ENCODE data around the gene LBP.
"Not testable (repeated sequence)": the region's sequence is repeated elsewhere in the genome, so short reads cannot be mapped to it uniquely, and the experiment has no call there.

Gene LBP

DNA sequence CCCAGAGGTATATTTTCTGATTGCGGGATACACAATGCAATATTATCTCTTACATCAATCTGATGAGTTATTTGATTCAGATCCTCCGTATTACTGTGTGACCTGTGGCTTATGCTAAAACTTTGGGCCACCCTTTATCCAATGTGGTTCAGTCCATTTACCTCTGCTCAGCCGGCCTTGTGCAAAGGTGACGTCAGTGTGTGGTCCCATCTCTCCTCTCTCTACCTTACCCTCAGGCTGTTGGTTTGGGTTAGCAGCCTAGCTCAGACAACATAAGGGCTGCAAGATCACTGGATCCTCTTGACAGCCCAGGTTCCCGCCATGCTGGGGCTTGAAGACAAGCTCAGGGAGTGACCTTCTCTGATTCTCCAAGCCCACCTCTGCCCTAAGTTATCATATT lies 55.8 kb downstream of the LBP start:
- no peak for ATAC-seq

DNA sequence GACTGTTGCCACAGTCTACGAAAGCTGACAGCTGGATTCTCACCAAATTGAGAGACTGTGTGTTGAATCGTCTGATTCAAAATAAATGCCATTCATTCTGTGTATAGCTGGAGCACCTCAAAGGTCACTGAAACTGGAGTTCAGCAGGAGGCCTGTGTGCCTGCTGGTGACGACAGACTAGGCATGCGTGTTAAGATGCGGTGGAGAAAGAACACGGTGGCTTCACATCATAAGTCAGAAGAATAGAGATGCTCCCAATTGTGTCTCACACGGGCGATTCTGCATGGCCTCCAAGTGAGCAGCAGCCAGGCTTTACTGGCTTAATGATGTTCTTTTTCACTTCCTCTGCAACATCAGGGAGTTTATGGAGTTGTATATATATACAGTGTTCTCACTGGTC lies 56.5 kb downstream of the LBP start:
- ATAC-seq = no peak

DNA sequence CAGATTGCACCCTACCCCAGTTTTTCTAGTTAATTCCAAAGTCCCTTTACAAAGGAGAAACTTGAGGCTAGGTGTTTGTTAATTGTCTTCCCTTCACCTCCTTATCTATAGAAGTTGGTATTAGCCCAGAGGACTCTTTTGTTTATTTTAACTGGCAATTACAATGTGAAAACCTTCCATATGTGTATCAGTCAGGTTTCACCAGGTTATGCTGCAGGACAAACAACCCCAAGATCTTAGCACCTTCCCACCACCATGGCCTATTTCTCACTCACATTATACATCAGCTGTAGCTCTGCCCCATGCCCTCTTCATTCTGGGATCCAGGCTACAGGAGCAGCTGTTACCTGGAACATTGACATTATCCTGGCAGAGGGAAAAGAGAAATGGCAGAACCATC lies 57.7 kb downstream of the LBP start:
- ATAC-seq = no peak

DNA sequence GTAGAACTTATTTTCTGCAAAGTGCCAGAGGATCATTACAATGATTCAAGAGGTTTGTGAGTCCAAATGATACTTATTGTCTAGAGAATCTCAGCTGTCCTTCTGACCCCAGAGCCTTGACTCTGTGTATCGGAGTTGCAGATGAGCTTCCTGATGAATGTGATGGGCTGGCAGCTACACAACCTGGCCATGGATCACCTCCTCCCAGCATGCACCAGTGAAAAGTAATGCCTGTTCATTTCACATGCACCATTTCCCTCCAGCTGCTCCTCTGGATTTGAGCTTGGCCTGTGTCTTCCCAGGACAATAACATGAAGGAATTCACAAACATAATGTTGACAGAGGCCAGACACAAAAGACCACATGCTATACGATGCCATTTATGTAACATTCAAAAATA lies 58.9 kb downstream of the LBP start:
- ATAC-seq = no peak

DNA sequence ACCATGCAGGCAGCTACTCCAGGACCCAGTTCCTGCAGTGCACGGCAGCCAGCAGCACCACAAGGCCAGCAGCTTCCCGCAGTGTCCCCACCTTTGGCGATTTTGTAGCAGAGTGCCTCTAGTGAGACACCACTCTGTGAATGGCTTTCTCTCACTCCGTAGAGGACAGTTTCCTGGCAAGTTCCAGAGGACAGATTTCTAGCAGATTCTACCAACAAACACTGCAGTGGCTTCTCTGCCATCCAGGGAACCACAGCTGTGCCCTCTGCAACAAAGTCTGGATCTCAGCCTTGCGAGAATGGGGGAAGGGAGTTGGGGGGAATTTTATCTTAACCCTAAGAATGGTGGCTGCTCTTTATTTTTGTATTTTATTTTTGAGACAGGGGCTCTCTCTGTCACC lies 60.2 kb downstream of the LBP start:
- ATAC-seq = no peak

DNA sequence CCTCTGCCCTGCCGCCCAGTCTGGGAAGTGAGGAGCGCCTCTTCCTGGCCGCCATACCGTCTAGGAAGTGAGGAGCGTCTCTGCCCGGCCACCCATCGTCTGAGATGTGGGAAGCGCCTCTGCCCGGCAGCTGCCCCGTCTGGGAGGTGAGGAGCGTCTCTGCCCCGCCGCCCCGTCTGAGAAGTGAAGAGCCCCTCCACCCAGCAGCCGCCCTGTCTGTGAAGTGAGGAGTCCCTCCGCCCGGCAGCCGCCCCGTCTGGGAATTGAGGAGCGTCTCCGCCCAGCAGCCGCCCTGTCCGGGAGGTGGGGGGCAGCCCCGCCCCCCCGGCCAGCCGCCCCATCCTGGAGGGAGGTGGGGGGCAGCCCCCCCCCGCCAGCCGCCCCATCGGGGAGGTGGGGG lies 61.0 kb downstream of the LBP start:
- ATAC-seq = no peak

DNA sequence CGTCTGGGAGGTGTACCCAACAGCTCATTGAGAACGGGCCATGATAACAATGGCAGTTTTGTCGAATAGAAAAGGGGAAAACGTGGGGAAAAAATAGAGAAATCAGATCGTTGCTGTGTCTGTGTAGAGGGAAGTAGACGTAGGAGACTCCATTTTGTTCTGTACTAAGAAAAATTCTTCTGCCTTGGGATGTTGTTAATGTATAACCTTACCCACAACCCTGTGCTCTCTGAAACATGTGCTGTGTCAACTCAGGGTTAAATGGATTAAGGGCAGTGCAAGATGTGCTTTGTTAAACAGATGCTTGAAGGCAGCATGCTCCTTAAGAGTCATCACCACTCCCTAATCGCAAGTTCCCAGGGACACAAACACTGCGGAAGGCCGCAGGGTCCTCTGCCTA lies 61.5 kb downstream of the LBP start:
- not testable (repeated sequence) for ATAC-seq

DNA sequence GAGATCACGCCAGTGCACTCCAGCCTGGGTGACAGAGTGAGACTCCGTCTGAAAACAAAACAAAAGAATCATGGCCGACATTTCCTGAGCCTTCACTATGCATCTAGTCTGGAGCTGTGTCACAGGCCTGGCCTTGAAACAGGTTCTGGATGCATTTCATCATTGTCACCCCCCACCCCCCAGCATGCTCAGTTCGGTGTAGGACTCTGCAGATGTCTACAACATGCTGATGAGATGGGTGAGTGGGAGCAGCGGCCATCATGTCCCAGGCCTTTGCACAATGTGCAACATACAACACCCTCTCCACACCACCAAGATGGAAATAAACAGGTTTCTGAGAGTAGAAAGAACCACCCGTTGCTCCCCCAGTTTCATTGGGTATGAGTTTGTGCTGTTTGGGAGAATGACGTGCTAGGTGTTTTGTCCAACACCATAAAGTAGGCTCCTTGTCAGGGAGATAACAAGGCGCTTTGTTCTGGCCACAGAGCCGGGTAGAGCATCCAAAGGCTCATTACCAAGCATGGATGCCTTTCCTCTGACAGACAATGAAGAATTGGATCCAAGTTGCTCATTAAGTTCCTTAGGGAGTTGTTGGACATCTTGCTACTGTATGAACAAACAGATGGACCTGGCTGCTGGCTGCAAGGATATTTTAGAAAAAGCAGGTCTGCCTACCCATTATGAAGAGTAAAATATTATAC lies 66.7 kb downstream of the LBP start:
- no peak for ATAC-seq

DNA sequence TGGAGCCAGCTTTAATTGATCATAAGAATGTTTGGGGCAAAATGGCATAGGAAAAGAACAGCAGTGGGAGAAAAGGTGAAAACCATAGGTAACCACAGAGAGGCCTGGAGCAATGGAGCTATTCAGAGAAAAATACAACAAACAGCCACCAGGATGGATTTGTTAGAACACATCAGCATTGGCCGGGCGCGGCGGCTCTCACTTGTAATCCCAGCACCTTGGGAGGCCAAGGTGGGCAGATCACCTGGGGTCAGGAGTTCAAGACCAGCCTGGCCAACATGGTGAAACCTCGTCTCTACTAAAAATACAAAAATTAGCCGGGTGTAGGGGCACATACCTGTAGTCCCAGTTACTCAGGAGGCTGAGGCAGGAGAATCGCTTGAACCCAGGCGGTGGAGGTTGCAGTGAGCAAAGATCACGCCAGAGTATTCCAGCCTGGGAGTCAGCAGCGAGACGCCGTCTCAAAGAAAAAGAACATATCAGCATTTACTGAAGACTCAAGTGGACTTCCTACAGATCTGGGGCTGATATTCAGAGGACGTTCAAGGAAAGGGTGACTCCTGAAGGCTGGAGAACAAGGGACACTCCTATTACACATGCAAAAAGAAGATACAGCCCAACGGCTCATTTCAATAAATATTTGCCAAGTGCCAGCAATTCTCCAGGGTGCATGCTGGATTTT lies 68.6 kb downstream of the LBP start:
- no peak for ATAC-seq

DNA sequence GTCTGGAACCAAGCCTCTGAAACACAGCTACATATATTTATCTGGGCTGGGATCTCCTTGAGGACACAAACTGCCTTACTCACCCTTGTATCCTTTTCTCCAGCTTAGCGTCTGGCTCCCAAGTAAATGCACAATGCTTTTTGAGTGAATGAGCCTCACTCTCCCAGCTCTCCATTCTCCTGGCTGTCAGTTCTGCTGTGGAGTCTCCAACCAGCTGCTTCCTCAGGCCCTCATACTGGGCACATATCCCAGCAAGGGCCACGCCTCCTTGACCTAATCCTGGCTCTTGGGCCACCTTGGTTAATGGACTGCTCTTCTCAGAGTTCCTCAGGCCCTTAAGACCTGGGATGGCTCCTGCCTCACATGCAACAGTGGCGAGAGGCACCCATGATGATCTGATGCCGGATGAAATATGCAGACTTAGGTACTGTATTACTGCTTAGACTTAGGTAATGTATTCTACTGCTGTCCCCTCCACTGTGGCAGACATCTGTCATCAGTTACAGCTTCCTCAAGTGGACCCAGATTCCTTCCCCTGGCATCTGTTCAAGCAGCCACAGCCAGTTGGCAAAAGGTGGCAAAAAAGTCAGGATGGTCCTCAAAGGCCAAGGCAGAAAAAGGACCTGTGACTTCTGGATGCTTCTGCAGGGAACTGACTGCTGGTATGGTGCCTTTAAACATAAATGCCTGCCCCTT lies 72.4 kb downstream of the LBP start:
- peak in 1 of 2 donors; percentile 26 for ATAC-seq

DNA sequence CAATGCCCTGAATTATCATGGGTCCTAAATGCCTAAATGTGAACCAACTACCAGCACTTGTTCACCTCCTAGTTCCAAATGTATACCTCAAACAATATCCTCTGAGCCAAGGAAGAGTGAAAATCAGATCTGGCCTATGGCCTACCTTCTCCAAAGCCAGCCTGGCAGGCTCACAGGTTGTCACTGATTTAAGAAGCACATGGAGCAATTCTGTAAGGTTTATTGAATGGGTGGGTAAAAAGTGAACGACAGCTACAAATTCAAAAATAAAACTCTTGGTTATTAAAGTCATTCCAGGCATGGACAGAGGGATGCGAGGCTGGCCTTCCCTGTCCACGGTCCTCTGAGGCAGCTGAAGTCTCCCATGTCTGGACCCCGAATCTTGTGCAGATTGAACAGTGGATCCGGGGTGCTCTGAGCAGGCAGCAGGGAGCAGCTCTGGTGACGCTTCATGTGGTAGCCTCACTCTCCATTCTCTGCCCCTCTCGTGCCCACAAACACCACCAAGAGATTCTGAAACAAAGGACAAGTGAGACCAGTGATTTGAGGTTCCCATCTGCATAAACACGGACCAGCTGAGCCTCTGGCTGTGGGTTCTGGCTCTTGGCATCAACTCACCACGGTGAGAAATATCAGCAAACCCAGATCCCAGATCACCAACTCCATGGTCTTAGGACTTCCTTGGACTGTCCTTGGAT lies 74.3 kb downstream of the LBP start:
- ATAC-seq = no peak

DNA sequence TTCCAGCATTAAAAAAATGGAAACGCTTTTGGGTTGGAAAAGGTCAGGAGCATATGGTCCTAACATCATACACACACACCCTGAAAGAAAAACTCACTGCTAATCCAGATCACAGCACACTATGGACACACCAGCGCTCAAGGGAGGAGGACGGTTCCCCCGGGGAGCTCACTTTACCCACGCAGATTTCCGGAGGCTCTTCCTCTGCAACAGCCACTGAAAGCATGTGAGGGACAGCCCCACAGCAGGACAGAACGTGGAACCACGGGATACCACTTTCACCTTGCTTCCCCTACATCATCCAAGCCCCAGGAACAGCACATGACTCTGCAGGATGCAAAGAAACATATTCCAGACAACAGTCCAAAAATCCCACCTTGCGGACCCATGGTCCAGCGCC lies 75.6 kb downstream of the LBP start:
- ATAC-seq = no peak

DNA sequence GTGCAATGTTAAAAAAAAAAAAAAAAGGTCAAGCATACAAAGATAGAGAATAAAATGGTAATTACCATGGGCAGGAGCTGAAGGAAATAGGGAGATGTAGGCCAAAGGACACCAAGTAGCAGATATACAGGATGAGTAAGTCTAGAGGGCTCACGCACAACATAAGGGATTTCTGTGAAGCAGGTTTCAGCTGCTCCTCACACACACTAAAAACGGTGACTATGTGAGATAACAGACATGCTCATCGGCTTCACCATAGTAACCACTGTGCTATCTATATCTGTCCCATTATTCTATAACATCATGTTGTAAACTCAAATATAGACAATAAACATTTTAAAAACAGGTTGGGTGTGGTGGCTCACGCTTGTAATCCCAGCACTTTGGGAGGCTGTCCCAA lies 77.3 kb downstream of the LBP start:
- no peak for ATAC-seq

DNA sequence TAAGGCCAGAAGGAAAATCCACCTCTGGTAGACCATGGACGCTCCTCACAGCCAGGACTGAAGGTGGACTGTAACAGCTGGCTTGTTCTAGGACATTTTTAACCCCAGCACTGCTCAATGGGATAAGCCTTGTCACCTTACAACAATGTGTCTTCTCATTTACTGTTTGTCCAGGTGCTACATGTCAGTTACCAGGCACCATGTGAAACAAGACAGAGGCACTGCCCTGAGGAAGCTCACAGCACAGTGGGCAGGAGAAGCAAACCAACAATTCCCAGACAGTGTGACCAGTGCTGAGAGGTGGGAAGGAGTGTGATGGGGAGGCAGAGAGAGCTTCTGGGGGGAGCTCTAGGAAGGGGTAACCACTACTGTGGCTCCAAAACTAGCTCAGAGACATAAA lies 78.1 kb downstream of the LBP start:
- no peak for ATAC-seq

DNA sequence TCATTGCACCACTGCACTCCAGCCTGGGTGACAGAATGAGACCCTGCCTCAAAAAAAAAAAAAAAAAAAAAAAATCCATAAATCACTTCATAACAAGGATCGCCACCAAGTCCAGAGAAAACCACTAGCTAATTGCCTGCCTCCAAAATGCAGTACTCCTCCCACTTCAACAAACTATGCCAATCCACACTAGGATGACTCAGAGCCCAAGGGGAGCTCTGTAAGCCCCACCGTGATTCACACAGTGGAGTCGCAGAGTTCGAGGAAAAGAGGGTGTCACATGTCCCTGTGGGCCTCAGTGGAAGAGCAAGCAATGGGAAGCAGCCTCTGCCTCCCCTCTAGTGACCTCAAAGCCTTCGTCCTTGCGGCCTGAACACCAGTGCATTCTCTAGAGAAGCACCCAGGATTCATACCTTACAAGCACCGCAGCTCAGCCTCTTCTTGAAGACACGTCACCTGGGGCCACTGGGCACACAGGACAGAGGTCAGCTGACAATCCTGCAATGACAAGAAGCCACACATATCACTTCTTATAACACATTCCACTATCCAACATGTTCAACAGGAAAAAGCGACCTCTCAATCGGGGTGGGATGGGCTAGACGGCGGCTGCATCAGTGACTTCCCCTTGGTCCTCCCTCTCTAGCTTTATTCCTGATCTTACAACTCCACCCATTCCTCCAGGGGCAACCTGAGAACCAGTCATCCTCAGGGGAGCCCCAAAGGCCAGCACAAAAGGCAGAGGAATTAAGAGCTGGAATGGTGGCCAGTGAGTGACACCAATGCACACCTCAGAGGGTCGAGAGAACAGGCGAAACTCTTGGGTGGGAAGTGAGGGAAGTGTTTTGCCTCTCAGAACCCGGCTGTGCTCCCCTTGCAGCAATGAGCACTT lies 80.0 kb downstream of the LBP start:
- peak; percentile 91 to 92 for ATAC-seq
